ENCODE measurements around the gene NEMP2.

Gene NEMP2

GRCh38 chr2:190574169-190574568, 39.6 kb upstream of the NEMP2 start:
- Histone ChIP-seq H3K27me3 (ENCODE audit: insufficient read depth, low read length) (no peaks in the 10 kb centered on the region), H3K4me2 (ENCODE audit: low read length) (no peak overlapping the region), H2AFZ (ENCODE audit: low read length) (no peak overlapping the region), H3K4me1 (ENCODE audit: insufficient read depth, low read length, severe bottlenecking) (no peaks in the 10 kb centered on the region), H3K9me2 (ENCODE audit: low read depth, low read length) (no peaks in the 10 kb centered on the region), H4K20me1 (ENCODE audit: insufficient read depth, low read length) (no peaks in the 10 kb centered on the region), H3K27ac (ENCODE audit: low read depth, low read length, poor library complexity, severe bottlenecking) (no peak overlapping the region), H3K9me3 (ENCODE audit: low read length) (no peaks in the 10 kb centered on the region), H3K4me3 (ENCODE audit: low read depth, low read length, poor library complexity, severe bottlenecking) (no peak overlapping the region), H3K79me2 (ENCODE audit: insufficient read depth, low read length) (no peaks in the 10 kb centered on the region), H3F3A (ENCODE audit: insufficient read depth, low read length) (no peaks in the 10 kb centered on the region), H3K9ac (ENCODE audit: low read length) (no peak overlapping the region), H3K36me3 (ENCODE audit: insufficient read depth, low read length) (no peaks in the 10 kb centered on the region)
- TF ChIP-seq EZH2 (IDR thresholded peaks at IDR 0.05; ENCODE audit: borderline replicate concordance, low read length) (no peak), CTCF (IDR thresholded peaks at IDR 0.05; ENCODE audit: low read length) (no peak)

GRCh38 chr2:190572246-190572645, 37.7 kb upstream of the NEMP2 start:
- no peaks in the 10 kb centered on the region for H3K9me2 ChIP-seq (ENCODE audit: low read depth, low read length)
- H3K36me3 ChIP-seq (ENCODE audit: insufficient read depth, low read length), result no peaks in the 10 kb centered on the region
- no peaks in the 10 kb centered on the region for H3K27me3 ChIP-seq (ENCODE audit: insufficient read depth, low read length)
- H3F3A ChIP-seq (ENCODE audit: insufficient read depth, low read length), result no peaks in the 10 kb centered on the region
- H4K20me1 ChIP-seq (ENCODE audit: insufficient read depth, low read length), result no peaks in the 10 kb centered on the region
- H3K79me2 ChIP-seq (ENCODE audit: insufficient read depth, low read length), result no peaks in the 10 kb centered on the region
- no peak for TF ChIP-seq EZH2 (IDR thresholded peaks at IDR 0.05; ENCODE audit: borderline replicate concordance, low read length)
- no peak for TF ChIP-seq CTCF (IDR thresholded peaks at IDR 0.05; ENCODE audit: low read length)
- H3K27ac ChIP-seq (ENCODE audit: low read depth, low read length, poor library complexity, severe bottlenecking), result no peak overlapping the region
- H2AFZ ChIP-seq (ENCODE audit: low read length), result no peak overlapping the region
- H3K4me2 ChIP-seq (ENCODE audit: low read length), result no peak overlapping the region
- no peak overlapping the region for H3K4me3 ChIP-seq (ENCODE audit: low read depth, low read length, poor library complexity, severe bottlenecking)
- 0 out of 2 replicates have a peak, but pooled peaks cover 1% of the 10 kb centered on the region for H3K9me3 ChIP-seq (ENCODE audit: low read length)
- H3K9ac ChIP-seq (ENCODE audit: low read length), result no peak overlapping the region
- no peaks in the 10 kb centered on the region for H3K4me1 ChIP-seq (ENCODE audit: insufficient read depth, low read length, severe bottlenecking)

- Histone ChIP-seq H4K20me1 (ENCODE audit: insufficient read depth, low read length) (no peaks in the 10 kb centered on the region), H3K4me2 (ENCODE audit: low read length) (no peak overlapping the region), H3K36me3 (ENCODE audit: insufficient read depth, low read length) (no peaks in the 10 kb centered on the region), H3K9me2 (ENCODE audit: low read depth, low read length) (no peaks in the 10 kb centered on the region), H3K4me3 (ENCODE audit: low read depth, low read length, poor library complexity, severe bottlenecking) (no peak overlapping the region), H3K9ac (ENCODE audit: low read length) (no peak overlapping the region), H2AFZ (ENCODE audit: low read length) (no peak overlapping the region), H3K27ac (ENCODE audit: low read depth, low read length, poor library complexity, severe bottlenecking) (no peak overlapping the region), H3K4me1 (ENCODE audit: insufficient read depth, low read length, severe bottlenecking) (no peaks in the 10 kb centered on the region), H3K27me3 (ENCODE audit: insufficient read depth, low read length) (no peaks in the 10 kb centered on the region), H3K9me3 (ENCODE audit: low read length) (0 out of 2 replicates have a peak, but pooled peaks cover 3% of the 10 kb centered on the region), H3F3A (ENCODE audit: insufficient read depth, low read length) (no peaks in the 10 kb centered on the region), H3K79me2 (ENCODE audit: insufficient read depth, low read length) (no peaks in the 10 kb centered on the region)
- no peak for TF ChIP-seq EZH2 (IDR thresholded peaks at IDR 0.05; ENCODE audit: borderline replicate concordance, low read length)
- TF ChIP-seq CTCF (IDR thresholded peaks at IDR 0.05; ENCODE audit: low read length), result no peak
Observed at GRCh38 chr2:190571686-190572085, 37.2 kb upstream of the NEMP2 start.

All from OCI-LY1 (cell line).